Activated CD4-positive, CD25-positive, alpha-beta regulatory T cell treated with anti-CD3 and anti-CD28 coated beads, Interleukin-2, amount 50 U/mL, for 16 hours (primary cell): ENCODE data around the gene UGT1A10.

Source experiments
- DNase-seq: peaks from one replicate; pipeline ENCODE4 v3.0.0-alpha.2; 2020; ENCODE audit warnings: low read depth, low spot score

UGT1A10 gene

GRCh38 chr2:233773854-233774253, 137.6 kb downstream of the UGT1A10 start:
- no peak for DNase-seq

- no peak for DNase-seq
Measured at GRCh38 chr2:233775414-233775813, 139.2 kb downstream of the UGT1A10 start.

- no peak for DNase-seq
Measured at GRCh38 chr2:233778030-233778429, 141.8 kb downstream of the UGT1A10 start, which contains the start of gene MROH2A. Gene MROH2A, plus strand, starts transcription at chr2:233778330. Its CDS starts 1,029 bp downstream, at chr2:233779359.

- DNase-seq = no peak
Measured at GRCh38 chr2:233779722-233780121, 143.5 kb downstream of the UGT1A10 start.

- DNase-seq = no peak
Measured at GRCh38 chr2:233780771-233781170, 144.5 kb downstream of the UGT1A10 start.

- no peak for DNase-seq
Measured at GRCh38 chr2:233789554-233789953, 153.3 kb downstream of the UGT1A10 start.

GRCh38 chr2:233791151-233791882, 155.1 kb downstream of the UGT1A10 start:
- no peak for DNase-seq

- DNase-seq = no peak
Measured at GRCh38 chr2:233791883-233792329, 155.7 kb downstream of the UGT1A10 start.

GRCh38 chr2:233792720-233793119, 156.5 kb downstream of the UGT1A10 start:
- no peak for DNase-seq

GRCh38 chr2:233793465-233794127, 157.3 kb downstream of the UGT1A10 start:
- DNase-seq = no peak

- no peak for DNase-seq
Measured at GRCh38 chr2:233794128-233794658, 157.9 kb downstream of the UGT1A10 start.

GRCh38 chr2:233795735-233796171, 159.5 kb downstream of the UGT1A10 start:
- no peak for DNase-seq

- DNase-seq = no peak
Measured at GRCh38 chr2:233796254-233796653, 160.0 kb downstream of the UGT1A10 start.

- DNase-seq = no peak
Measured at GRCh38 chr2:233798335-233799086, 162.3 kb downstream of the UGT1A10 start.

- no peak for DNase-seq
Measured at GRCh38 chr2:233799087-233799665, 162.9 kb downstream of the UGT1A10 start.

- no peak for DNase-seq
Measured at GRCh38 chr2:233799716-233800115, 163.5 kb downstream of the UGT1A10 start.

GRCh38 chr2:233800208-233800607, 164.0 kb downstream of the UGT1A10 start:
- DNase-seq = no peak

GRCh38 chr2:233801357-233802131, 165.3 kb downstream of the UGT1A10 start:
- DNase-seq = no peak

GRCh38 chr2:233802132-233802815, 166.0 kb downstream of the UGT1A10 start:
- no peak for DNase-seq

- DNase-seq = no peak
Measured at GRCh38 chr2:233803292-233803911, 167.2 kb downstream of the UGT1A10 start.
